Measurements from ENCODE around the gene ORM2. TPM values are rescaled to one million over a fixed set of nuclear protein-coding genes. Genes with fewer than 3 reads are reported as not detected.

Gene ORM2
- total RNA-seq, 2 donors from 2014 or later, result not detected

DNA sequence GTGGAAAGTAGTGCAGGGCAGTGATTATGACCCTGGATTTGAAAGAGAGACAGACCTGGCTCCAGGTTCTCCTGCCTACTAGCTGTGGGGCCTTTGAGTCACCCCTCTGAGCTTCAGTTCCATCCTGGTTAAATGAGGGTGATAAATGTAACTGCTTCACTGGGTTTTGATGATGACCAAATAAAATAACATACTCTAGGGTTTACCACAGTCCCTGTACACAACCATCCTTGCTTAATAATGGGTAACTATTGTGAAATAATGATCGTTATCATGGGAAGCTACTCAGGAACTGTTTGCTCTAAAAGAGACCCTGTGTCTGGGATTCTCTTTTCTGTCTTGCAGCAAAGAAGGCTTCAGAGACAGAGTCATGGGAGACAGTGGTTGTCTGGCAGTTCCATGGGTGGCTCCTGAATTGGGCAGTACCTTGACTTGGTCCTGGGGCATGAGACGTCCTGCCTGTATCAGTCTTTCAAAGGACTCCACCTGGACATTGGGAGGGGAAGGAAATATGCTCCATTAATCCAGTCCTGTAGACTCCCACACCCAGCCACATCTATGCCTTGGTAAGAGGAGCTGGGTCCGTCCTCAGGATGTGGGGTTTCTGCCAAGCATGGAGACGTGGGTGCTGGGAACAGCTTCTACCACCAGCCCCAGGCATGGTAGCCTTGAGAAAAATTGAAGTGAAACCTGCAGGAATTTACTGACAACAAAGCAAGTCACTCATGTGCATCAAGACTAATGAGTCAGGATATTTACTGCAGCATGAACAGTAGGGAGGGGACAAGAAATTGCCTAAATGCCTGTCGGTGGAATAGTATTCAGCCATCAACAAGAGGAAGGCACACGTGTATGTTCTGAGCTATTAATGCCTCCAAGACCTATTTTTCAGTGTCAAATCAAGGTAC, 34.7 kb downstream of the ORM2 start:
- H3K27ac ChIP-seq, result peak overlapping the region in 1 of 4 donors; percentile 48
- no peaks in the 10 kb centered on the region for H3K4me1 ChIP-seq
- TF ChIP-seq POLR2A (IDR thresholded peaks at IDR 0.05), result no peak
- TF ChIP-seq, protein P1, sequence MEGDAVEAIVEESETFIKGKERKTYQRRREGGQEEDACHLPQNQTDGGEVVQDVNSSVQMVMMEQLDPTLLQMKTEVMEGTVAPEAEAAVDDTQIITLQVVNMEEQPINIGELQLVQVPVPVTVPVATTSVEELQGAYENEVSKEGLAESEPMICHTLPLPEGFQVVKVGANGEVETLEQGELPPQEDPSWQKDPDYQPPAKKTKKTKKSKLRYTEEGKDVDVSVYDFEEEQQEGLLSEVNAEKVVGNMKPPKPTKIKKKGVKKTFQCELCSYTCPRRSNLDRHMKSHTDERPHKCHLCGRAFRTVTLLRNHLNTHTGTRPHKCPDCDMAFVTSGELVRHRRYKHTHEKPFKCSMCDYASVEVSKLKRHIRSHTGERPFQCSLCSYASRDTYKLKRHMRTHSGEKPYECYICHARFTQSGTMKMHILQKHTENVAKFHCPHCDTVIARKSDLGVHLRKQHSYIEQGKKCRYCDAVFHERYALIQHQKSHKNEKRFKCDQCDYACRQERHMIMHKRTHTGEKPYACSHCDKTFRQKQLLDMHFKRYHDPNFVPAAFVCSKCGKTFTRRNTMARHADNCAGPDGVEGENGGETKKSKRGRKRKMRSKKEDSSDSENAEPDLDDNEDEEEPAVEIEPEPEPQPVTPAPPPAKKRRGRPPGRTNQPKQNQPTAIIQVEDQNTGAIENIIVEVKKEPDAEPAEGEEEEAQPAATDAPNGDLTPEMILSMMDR (IDR thresholded peaks at IDR 0.05), result no peak
- H3K4me3 ChIP-seq, result no peak overlapping the region
- intact Hi-C loops (cut with DNase I), result no loop called here
- ATAC-seq, result peak; percentile 40
- no peaks in the 10 kb centered on the region for H3K9me3 ChIP-seq
- peaks cover 0 to 17% of the 10 kb centered on the region in 2 donors for H3K36me3 ChIP-seq (replicated peaks in 1 of 2; ENCODE audit: insufficient read depth in 1 of 2, low read depth in 2 of 2)
- no peaks in the 10 kb centered on the region for H3K27me3 ChIP-seq
- whole genome bisulfite sequencing, 2 donors, result 57 to 81% methylated on average over 5 to 6 of the region's 6 CpGs
- DNase-seq, result peak in 1 of 4 donors; percentile 22

DNA sequence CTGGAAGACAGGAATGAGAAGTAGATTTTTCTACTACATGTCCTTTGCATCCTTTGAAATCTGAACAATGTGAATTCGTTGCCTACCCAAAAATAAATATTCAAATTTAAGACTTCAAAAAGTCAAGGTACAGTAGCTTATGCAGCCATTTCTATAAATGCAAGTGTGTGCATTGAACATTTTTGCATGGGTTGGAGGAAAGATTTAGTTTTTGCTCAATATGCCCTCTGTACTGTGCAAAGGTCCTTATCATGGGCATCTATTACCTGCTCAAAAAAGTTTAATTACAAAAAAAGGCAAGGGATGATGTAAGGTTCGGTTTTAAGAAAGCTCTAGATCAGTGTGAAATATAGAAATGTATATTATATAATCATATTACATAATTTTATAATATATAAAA, 35.5 kb downstream of the ORM2 start:
- TF ChIP-seq POLR2A (IDR thresholded peaks at IDR 0.05), result no peak
- TF ChIP-seq, protein P1 (IDR thresholded peaks at IDR 0.05), result no peak
- Histone ChIP-seq H3K36me3 (replicated peaks in 1 of 2; ENCODE audit: insufficient read depth in 1 of 2, low read depth in 2 of 2) (peaks cover 0 to 14% of the 10 kb centered on the region in 2 donors), H3K9me3 (no peaks in the 10 kb centered on the region), H3K27me3 (no peaks in the 10 kb centered on the region), H3K4me1 (no peaks in the 10 kb centered on the region), H3K27ac (peak overlapping the region in 1 of 4 donors; percentile 48), H3K4me3 (no peak overlapping the region)
- ATAC-seq, result no peak
- WGBS, 2 donors, result 80 to 93% methylated on average over 2 of the region's 2 CpGs
- intact Hi-C loops (cut with DNase I), result no loop called here
- no peak for DNase-seq

DNA sequence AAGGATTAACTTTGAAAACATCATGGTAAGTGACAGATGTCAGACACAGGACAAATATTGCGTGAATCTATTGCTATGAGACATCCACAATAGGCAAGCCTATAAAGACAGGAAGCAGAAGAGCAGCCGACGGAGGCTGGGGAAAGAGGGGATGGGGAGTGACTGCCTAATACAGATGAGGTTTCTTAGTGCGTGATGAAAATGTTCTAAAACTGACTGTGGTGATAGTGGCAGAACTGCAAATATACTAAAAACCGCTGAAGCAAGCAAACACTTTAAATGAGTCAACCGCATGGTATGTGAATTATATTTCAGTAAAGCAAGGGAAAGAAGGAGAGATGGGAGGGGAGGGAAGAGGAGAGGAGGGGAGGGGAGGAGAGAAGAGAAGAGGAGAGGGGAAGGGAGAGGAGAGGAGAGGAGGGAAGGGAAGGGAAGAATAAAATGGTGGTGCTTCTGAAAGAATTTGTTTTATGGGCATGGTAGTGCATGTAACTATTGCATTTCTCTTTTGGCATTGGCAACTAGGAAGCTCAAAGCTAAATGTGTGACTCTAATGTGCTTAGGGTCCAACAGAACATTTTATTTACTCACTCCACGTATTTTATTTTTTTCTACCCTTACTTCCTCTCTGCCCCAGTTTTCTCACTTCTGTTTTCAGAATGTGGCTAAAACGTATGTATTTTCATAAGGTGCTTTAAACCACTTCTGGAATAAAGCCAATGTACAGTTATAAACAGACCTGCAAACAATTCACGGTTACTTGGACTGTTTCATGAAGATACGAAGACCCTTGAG, 36.9 kb downstream of the ORM2 start:
- DNase-seq, result peak in 1 of 4 donors; percentile 52
- no peaks in the 10 kb centered on the region for H3K9me3 ChIP-seq
- no peaks in the 10 kb centered on the region for H3K4me1 ChIP-seq
- intact Hi-C loops (cut with DNase I), result no loop called here
- WGBS, 2 donors, result 54 to 73% methylated on average over 10 of the region's 10 CpGs
- no peaks in the 10 kb centered on the region for H3K27me3 ChIP-seq
- peaks cover 0 to 7% of the 10 kb centered on the region in 2 donors for H3K36me3 ChIP-seq (replicated peaks in 1 of 2; ENCODE audit: insufficient read depth in 1 of 2, low read depth in 2 of 2)
- H3K27ac ChIP-seq, result peak overlapping the region in 1 of 4 donors; percentile 60
- no peak overlapping the region for H3K4me3 ChIP-seq
- TF ChIP-seq, protein P1 (IDR thresholded peaks at IDR 0.05), result no peak
- TF ChIP-seq POLR2A (IDR thresholded peaks at IDR 0.05), result no peak
- no peak for ATAC-seq

DNA sequence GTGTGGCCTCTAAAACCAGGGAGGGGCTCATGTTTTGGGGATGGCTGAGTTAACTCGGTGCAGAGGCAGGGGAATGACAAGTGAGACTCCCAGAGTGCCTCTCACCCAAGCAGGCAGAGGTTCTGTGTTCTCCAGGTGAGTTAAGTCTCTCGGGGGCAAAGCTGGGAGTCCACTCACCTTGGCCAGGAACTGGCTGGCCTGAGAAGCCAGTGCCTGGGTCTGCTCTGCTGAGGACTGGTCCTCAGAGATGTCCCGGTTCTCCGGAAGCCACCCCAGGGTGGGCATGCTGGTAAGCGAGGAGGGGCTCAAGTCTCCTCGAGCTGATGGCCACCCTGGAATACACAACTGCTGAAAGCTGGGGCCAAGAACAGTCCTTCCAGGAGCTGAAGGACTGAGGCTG, 37.7 kb downstream of the ORM2 start:
- no peaks in the 10 kb centered on the region for H3K4me1 ChIP-seq
- no peaks in the 10 kb centered on the region for H3K27me3 ChIP-seq
- intact Hi-C loops (cut with DNase I), result no loop called here
- DNase-seq (no peak), ATAC-seq (no peak)
- WGBS, 2 donors, result 85 to 86% methylated on average over 6 of the region's 6 CpGs
- H3K4me3 ChIP-seq, result no peak overlapping the region
- peaks cover 0 to 7% of the 10 kb centered on the region in 2 donors for H3K36me3 ChIP-seq (replicated peaks in 1 of 2; ENCODE audit: insufficient read depth in 1 of 2, low read depth in 2 of 2)
- H3K27ac ChIP-seq, result peak overlapping the region in 1 of 4 donors; percentile 60
- TF ChIP-seq POLR2A (IDR thresholded peaks at IDR 0.05), result no peak
- TF ChIP-seq, protein P1 (IDR thresholded peaks at IDR 0.05), result no peak
- no peaks in the 10 kb centered on the region for H3K9me3 ChIP-seq
